ENCODE results near the gene EXOSC1. TPM values are rescaled to one million over a fixed set of nuclear protein-coding genes. Genes with fewer than 3 reads are reported as not detected.

The EXOSC1 gene
- polyA plus RNA-seq, 1 experiment, result 47.6 TPM

DNA sequence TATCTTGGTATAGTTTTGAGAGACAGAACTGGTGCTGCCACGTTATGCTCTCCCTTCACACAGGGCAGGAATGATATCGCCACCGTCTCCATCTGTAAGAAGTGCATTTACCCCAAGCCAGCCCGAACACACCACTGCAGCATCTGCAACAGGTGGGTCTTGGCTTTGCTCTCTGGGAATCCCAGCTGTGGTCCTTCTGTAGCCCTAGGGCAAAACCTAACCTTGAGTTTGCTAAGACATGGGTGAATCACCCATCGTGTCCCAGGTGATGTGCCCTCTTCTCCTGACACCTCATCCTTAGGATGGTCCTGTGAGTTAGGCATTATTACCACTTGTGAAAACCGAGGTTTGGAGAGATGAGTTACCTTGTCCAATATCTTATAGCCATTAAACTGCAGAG lies 6.5 kb upstream of the EXOSC1 start:
- Histone ChIP-seq H3K27me3 (ENCODE audit: control insufficient read depth, insufficient read depth, low read length) (no peaks in the 10 kb centered on the region), H3K4me3 (ENCODE audit: low read depth, low read length) (no peak overlapping the region), H3K9me3 (ENCODE audit: control insufficient read depth, insufficient read depth, low read length) (no peaks in the 10 kb centered on the region), H3K27ac (ENCODE audit: low read depth, low read length) (no peak overlapping the region)
- DNase-seq (ENCODE audit: low read depth, low spot score), result no peak
- TF ChIP-seq, protein P1, sequence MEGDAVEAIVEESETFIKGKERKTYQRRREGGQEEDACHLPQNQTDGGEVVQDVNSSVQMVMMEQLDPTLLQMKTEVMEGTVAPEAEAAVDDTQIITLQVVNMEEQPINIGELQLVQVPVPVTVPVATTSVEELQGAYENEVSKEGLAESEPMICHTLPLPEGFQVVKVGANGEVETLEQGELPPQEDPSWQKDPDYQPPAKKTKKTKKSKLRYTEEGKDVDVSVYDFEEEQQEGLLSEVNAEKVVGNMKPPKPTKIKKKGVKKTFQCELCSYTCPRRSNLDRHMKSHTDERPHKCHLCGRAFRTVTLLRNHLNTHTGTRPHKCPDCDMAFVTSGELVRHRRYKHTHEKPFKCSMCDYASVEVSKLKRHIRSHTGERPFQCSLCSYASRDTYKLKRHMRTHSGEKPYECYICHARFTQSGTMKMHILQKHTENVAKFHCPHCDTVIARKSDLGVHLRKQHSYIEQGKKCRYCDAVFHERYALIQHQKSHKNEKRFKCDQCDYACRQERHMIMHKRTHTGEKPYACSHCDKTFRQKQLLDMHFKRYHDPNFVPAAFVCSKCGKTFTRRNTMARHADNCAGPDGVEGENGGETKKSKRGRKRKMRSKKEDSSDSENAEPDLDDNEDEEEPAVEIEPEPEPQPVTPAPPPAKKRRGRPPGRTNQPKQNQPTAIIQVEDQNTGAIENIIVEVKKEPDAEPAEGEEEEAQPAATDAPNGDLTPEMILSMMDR (IDR thresholded peaks at IDR 0.05; ENCODE audit: low read depth, low read length), result no peak
- POLR2A ChIA-PET, result no interaction called here
- CTCF ChIA-PET, result interaction anchor here (0.5 to 1.2 kb wide), 2 partner anchors 12 to 101 kb away, joined by 3 to 5 read pairs; no protein-coding TSS in a partner anchor

DNA sequence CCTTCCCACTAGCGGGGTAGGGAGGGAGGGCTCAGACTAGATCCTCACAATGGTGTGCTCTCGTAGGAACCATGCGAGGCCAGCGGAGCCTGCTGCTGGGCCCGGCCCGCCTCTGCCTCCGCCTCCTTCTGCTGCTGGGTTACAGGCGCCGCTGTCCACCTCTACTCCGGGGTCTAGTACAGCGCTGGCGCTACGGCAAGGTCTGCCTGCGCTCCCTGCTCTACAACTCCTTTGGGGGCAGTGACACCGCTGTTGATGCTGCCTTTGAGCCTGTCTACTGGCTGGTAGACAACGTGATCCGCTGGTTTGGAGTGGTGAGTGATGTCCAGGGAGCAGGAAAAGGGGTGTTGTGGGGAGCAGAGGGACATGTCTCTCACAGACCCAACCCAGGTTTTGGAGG lies 5.8 kb upstream of the EXOSC1 start:
- Histone ChIP-seq H3K27ac (ENCODE audit: low read depth, low read length) (no peak overlapping the region), H3K4me3 (ENCODE audit: low read depth, low read length) (no peak overlapping the region), H3K27me3 (ENCODE audit: control insufficient read depth, insufficient read depth, low read length) (no peaks in the 10 kb centered on the region), H3K9me3 (ENCODE audit: control insufficient read depth, insufficient read depth, low read length) (no peaks in the 10 kb centered on the region)
- no peak for DNase-seq (ENCODE audit: low read depth, low spot score)
- CTCF ChIA-PET, result no interaction called here
- TF ChIP-seq, protein P1 (IDR thresholded peaks at IDR 0.05; ENCODE audit: low read depth, low read length), result no peak
- POLR2A ChIA-PET, result interaction anchor here (0.6 kb wide), 1 partner anchor 75 kb away, joined by 7 read pairs; no protein-coding TSS in a partner anchor

- Histone ChIP-seq H3K4me3 (ENCODE audit: low read depth, low read length) (no peak overlapping the region), H3K9me3 (ENCODE audit: control insufficient read depth, insufficient read depth, low read length) (no peaks in the 10 kb centered on the region), H3K27ac (ENCODE audit: low read depth, low read length) (no peak overlapping the region), H3K27me3 (ENCODE audit: control insufficient read depth, insufficient read depth, low read length) (no peaks in the 10 kb centered on the region)
- POLR2A ChIA-PET, result interaction anchor here (0.6 kb wide), 1 partner anchor 76 kb away, joined by 7 read pairs; no protein-coding TSS in a partner anchor
- no peak for DNase-seq (ENCODE audit: low read depth, low spot score)
- TF ChIP-seq, protein P1 (IDR thresholded peaks at IDR 0.05; ENCODE audit: low read depth, low read length), result no peak
- CTCF ChIA-PET, result interaction anchor here (1.2 to 1.8 kb wide), 2 partner anchors 13 to 250 kb away, joined by 4 to 5 read pairs; no protein-coding TSS in a partner anchor
Measured at GRCh38 chr10:97450828-97451227, 5.0 kb upstream of the EXOSC1 start.

GRCh38 chr10:97445357-97445721 lies 467 bp downstream of the EXOSC1 start:
- CTCF ChIA-PET, result interaction anchor here (0.6 kb wide), 1 partner anchor 288 kb away, joined by 3 read pairs; no protein-coding TSS in a partner anchor
- DNase-seq (ENCODE audit: low read depth, low spot score), result no peak
- Histone ChIP-seq H3K27me3 (ENCODE audit: control insufficient read depth, insufficient read depth, low read length) (no peaks in the 10 kb centered on the region), H3K9me3 (ENCODE audit: control insufficient read depth, insufficient read depth, low read length) (no peaks in the 10 kb centered on the region), H3K4me3 (ENCODE audit: low read depth, low read length) (peak overlapping the region; percentile 98), H3K27ac (ENCODE audit: low read depth, low read length) (no peak overlapping the region)
- POLR2A ChIA-PET, result interaction anchor here (0.6 kb wide), 1 partner anchor 42 kb away, joined by 4 read pairs; no protein-coding TSS in a partner anchor
- TF ChIP-seq, protein P1 (IDR thresholded peaks at IDR 0.05; ENCODE audit: low read depth, low read length), result no peak

- H3K27ac ChIP-seq (ENCODE audit: low read depth, low read length), result no peak overlapping the region
- no peak for DNase-seq (ENCODE audit: low read depth, low spot score)
- CTCF ChIA-PET, result interaction anchor here (1.2 kb wide), 1 partner anchor 20 kb away, joined by 3 read pairs; no protein-coding TSS in a partner anchor
- POLR2A ChIA-PET, result interaction anchor here (0.6 kb wide), 1 partner anchor 19 kb away, joined by 3 read pairs; no protein-coding TSS in a partner anchor
- no peaks in the 10 kb centered on the region for H3K27me3 ChIP-seq (ENCODE audit: control insufficient read depth, insufficient read depth, low read length)
- H3K9me3 ChIP-seq (ENCODE audit: control insufficient read depth, insufficient read depth, low read length), result no peaks in the 10 kb centered on the region
- TF ChIP-seq, protein P1 (IDR thresholded peaks at IDR 0.05; ENCODE audit: low read depth, low read length), result no peak
- H3K4me3 ChIP-seq (ENCODE audit: low read depth, low read length), result no peak overlapping the region
Measured at GRCh38 chr10:97444212-97444611, 1.6 kb downstream of the EXOSC1 start.
